ENCODE data around the gene PGAP3.

The PGAP3 gene

GRCh38 chr17:39660397-39661385 is 27.2 kb downstream of the PGAP3 start:
- no peak for DNase-seq (ENCODE audit: low read depth in 2 of 2)

GRCh38 chr17:39660011-39660360 is 27.9 kb downstream of the PGAP3 start:
- no peak for DNase-seq (ENCODE audit: low read depth in 2 of 2)

GRCh38 chr17:39659279-39660010 is 28.4 kb downstream of the PGAP3 start:
- DNase-seq (ENCODE audit: low read depth in 2 of 2) = no peak

DNA sequence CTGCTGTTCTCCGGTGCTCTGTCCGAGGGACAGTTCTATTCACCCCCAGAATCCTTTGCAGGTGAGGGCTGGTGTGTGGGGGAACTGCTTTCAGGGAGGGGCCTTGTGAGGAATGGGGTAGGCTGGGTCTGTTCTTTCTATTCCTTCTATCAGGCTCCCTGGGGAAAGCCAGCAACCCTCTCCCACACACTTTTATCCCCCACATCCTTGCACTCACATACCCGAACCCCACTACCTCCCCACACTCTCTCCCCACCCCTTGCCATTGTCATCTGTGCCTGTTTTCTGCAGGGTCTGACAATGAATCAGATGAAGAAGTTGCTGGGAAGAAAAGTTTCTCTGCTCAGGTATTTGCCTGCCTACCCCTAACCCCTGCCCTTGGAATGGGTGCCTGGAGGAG is 29.1 kb downstream of the PGAP3 start:
- no peak for DNase-seq (ENCODE audit: low read depth in 2 of 2)

GRCh38 chr17:39658346-39658745 is 29.5 kb downstream of the PGAP3 start:
- DNase-seq (ENCODE audit: low read depth in 2 of 2) = no peak

DNA sequence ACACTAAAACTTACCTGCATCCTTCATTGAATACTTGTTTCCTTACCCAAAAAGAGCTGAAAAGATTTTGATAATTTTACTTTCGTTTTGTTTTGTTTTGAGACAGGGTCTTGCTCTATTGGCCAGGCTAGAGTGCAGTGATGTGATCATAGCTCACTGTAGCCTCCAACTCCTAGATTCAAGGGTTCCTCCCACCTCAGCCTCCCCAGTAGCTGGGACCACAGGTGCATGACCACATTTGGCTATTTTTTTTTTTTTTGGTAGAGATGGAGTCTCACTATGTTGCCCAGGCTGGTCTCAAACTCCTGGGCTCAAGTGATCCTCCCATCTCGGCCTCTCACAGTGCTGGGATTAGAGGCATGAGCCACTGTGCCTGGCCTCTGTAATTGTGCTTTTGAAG is 32.8 kb downstream of the PGAP3 start:
- DNase-seq (ENCODE audit: low read depth in 2 of 2) = no peak

DNA sequence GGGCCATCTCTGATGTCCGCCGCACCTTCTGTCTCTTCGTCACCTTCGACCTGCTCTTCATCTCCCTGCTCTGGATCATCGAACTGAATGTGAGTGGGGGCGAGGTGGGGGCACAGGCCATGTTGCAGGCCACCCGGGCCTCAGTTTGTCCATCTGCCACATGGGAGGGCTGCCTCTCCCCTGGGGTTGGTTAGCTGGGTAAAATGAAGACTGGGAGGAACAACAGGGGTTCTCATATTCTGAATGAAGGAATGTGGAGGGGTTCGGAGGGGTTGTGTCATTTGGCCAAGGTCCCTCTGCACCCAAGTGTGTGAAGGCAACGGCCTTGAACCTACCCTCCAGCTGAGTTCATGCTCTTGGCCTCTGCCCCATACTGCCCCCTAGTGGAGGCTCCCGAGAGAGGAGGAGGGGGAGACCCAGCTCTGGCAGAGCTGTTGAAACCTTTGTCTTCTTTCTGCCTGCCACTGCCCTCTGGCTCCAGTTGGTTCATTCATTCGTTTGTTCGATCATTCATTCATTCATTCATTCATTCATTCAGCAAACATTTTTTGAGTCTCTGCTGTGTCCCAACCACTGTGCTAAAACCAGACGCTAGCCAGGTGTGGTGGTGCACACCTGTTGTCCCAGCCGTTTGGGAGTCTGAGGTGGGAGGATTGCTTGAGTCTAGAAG is 34.1 kb downstream of the PGAP3 start:
- peak; percentile 72 to 78 for DNase-seq (ENCODE audit: low read depth in 2 of 2)

GRCh38 chr17:39653316-39653661 is 34.6 kb downstream of the PGAP3 start:
- no peak for DNase-seq (ENCODE audit: low read depth in 2 of 2)

DNA sequence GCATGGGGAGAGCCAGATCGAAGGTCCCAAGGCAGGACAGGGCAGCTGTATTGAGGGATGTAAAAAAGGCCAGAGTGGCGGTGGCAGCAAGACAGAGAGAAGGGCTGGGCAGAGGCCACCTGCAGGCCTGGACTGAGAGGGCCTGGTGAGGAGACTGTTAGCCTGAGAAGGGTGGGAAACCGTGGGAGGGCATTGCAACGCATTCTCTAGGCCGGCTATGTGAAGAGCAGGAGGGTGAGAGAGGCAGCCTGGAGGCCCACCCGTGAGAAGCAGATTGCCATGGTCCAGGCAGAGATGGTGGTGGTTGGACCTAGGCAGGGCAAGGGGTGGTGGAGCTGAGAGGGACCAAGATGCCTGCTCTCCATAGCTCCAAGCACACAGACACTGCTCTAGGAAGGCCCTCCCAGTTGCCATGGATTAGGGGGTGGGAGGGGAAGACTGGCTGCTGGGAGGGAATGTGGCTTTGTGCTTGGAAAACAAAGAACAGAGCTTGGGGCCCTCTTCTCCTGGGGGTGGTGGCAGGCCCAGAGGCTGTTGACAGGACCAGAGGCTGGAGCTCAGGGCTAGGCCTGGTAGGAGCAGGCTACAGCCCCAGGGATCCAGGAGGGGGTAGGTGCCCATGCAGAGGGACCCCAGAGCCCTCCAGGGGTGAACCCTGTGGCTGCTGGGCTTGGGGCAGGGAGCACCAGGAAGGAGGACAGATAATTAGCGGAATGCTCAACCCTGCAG is 35.1 kb downstream of the PGAP3 start:
- no peak for DNase-seq (ENCODE audit: low read depth in 2 of 2)

GRCh38 chr17:39651923-39652586 is 35.8 kb downstream of the PGAP3 start:
- no peak for DNase-seq (ENCODE audit: low read depth in 2 of 2)

DNA sequence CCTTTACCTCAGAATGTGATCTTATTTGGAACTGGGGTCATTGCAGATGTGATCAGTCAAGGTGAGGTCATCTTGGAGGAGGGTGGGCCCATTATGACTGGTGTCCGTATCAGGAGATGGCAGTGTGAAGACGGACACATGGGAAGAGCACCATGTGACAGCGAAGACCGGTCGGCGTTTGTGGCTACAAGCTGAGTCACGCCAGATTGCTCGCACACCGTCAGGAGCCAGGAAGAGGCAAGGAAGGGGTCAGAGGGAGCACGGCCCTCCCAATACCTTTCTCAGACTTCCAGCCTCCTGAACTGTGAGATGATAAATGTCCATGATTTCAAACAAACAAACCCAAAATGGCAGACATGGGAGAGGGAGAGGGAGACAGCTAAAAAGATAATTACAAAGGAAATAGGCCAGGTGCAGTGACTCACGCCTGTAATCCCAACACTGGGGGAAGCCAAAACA is 37.7 kb downstream of the PGAP3 start:
- DNase-seq (ENCODE audit: low read depth in 2 of 2) = no peak

DNA sequence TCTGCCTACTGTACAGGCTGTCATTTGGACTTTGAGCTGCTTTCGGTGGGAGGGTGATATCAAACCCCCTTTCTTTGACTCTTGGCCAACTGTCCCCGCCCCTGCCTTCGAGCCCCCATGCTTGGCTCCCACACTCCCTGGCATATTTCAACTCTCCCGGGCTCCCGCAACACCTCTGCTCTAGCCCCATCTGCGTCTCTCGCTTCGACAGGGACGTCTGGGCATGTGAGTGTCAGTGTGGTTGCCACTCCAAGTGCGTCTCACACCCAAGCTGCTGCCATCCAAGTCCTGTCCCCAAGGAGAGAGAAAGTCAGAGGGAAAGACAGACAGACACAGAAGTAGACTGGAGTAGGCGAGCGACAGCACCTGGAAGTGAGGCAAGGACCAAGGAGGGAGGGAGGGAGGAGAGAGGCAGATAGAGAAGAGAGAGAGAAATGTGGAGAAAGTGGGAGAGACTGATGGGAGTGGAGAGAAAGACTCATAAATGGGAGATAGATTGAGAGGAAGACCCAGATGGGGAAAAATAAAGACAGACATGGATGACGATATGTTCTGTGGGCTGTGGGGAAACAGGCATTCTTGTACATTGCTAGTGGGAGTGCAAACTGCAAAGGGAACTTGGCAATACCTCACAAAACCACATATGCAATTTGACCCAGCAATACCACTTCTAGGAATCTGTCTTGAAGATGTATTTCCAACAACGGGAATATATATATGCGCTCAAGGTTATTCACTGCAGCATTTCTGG is 39.1 kb downstream of the PGAP3 start:
- DNase-seq (ENCODE audit: low read depth in 2 of 2) = no peak

- no peak for DNase-seq (ENCODE audit: low read depth in 2 of 2)
These were observed 40.6 kb downstream of the PGAP3 start for GRCh38 chr17:39647256-39647655.

- no peak for DNase-seq (ENCODE audit: low read depth in 2 of 2)
These were observed 44.6 kb downstream of the PGAP3 start for GRCh38 chr17:39643271-39643670.

DNA sequence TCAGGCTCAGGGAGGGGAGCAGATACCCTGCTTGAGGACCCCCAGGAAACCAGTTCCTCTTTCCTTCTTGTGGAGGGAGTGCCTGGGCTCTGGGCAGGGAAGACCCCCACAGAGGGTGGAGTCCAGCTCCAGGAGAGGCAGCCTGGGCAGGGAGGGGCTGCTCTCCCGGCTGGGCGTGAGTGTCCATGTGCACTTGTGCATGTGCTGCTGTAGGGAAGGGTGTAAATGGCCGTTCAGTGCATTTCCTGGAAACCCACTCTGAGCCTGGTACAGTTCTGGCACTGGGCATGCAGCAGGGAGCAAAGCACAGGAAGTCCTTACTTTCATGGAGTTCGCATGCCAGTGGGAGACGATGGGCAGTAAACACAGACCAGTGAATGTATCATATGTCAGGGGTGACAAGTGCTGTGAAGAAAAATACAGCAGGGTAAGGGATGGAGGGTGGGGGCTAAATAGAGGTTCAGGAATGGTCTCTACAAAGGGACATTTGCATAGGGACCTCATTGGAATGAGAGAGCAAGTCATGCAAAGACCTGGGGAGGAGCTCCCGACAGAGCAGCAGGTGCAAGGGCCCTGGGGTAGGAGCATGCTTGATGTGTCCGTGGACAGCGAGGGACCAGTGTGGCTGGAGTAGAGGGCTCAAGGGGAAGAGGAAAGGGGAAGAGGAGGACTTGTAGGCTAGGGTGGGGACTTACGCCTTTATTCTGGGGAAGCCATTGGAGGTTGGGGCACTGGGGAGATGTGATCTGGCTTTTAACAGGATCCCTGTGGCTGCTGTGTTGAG is 45.4 kb downstream of the PGAP3 start:
- DNase-seq (ENCODE audit: low read depth in 2 of 2) = no peak

DNA sequence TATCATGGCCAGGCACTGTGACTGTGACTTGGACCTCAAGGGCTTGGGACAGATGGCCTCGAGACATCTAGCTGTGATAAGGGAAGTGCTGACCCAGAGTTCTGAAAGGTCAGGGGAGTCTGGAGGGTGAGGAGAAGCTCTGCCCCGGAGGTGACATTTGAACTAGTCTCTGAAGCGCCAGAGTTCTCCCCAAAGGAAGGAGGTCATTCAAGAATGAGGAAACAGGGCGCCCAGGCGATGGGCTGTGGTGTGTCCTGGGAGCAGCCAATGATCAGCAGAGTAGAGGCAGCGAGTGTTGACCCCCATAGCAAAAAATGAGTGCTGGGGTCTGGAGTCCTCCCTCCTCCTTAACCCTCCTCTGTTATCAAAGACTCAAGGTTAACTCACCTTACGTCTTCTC is 46.0 kb downstream of the PGAP3 start:
- DNase-seq (ENCODE audit: low read depth in 2 of 2) = no peak

DNA sequence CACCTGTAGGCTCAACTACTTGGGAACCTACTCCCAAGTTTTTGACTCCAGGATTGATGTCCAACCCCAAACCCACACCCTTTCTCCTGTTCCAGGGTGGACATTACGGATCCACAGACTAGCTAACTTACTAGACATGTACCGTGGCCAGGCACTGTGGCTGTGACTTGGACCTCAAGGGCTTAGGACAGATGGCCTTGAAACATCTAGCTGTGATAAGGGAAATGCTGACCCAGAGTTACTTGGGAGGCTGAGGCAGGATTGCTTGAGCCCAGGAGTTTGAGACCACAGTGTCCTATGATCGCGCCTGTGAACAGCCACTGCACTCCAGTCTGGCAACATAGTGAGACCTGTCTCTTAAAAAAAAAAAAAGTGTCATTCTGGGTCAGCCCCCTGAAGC is 46.8 kb downstream of the PGAP3 start:
- DNase-seq (ENCODE audit: low read depth in 2 of 2) = no peak

- no peak for DNase-seq (ENCODE audit: low read depth in 2 of 2)
These were observed 47.2 kb downstream of the PGAP3 start for GRCh38 chr17:39640591-39641031.

- no peak for DNase-seq (ENCODE audit: low read depth in 2 of 2)
These were observed 48.0 kb downstream of the PGAP3 start for GRCh38 chr17:39639566-39640458.

All from stimulated activated CD4-positive, alpha-beta T cell treated with anti-CD3 and anti-CD28 coated beads, Interleukin-1b, Interleukin-23, amount 100 ng/mL, for 4 hours (primary cell).